GM19035 (cell line): ENCODE results near the gene RAB33B.
"Not testable (repeated sequence)": the region's sequence is repeated elsewhere in the genome, so short reads cannot be mapped to it uniquely, and the experiment has no call there.

Experiments
- ATAC-seq: cut with Tn5 transposase; IDR thresholded peaks from one replicate; pipeline ENCODE4 v1.9.1; 2021; ENCODE audit not compliant: unreplicated experiment

The RAB33B gene

GRCh38 chr4:139454111-139455045, at the start of gene RAB33B:
Gene RAB33B (plus strand): TSS chr4:139454121. CDS start chr4:139454196, 75 bp downstream.
- ATAC-seq, result peak; percentile 10

DNA sequence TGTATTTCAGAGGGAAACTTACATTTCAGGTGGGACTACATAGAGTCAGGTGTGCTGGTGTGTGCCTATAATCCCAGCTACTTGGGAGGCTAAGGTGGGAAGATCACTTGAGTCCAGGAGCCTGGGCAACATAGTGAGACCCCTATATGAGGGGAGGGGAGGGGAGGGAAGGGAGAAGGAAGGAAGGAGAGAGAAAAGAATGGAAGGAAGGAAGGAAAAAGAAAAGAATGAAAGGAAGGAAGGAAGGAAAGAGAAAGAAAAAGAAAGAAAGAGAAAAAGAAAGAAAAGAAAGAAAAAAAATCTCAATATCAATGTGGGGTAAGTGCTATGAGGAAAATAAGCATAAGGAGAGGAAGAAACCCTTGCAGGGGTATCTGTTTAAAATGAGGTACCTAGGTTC, 43.6 kb upstream of the RAB33B start:
- no peak for ATAC-seq

DNA sequence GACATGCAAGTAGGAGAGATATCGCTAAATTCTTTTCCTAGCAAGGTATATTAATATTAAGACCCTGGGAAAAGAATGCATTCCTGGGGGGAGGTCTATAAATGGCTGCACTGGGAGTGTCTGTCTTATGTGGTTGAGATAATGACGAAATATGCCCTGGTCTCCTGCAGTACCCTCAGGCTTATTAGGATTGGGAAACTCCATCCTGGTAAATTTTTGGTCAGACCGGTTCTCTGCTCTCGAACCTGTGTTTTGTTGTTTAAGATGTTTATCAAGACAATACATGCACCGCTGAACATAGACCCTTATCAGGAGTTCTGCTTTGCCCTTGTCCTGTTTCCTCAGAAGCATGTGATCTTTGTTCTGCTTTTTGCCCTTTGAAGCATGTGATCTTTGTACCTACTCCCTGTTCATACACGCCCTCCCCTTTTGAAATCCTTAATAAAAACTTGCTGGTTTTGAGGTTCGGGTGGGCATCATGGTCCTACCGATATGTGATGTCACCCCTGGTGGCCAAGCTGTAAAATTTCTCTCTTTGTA, 39.2 kb upstream of the RAB33B start:
- not testable (repeated sequence) for ATAC-seq

DNA sequence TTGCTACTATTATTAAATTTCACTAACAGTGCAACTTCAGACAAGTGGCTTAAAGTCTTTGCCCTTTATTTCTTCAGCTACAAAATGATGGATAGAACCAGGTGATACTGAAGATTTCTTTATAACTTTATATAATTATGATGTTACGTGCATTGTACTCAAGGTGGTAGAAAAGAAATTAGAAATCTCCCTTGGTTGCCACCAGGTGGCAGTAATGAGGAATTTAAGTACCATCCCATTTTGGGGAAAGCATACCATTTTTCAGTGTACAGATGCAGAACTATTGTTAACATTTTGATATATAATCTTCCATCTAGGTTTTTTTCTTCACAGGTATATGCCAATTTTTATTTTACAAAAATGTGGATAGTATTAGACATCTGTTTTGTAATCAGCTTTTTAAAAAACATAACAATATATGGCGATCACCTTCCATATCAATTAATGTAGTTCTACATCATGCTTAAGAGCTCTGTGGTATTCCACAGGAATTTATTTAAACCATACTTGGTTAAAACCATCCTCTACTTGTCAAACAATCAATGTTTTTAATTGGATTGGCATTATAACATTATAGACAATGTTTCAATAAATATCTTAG, 37.7 kb upstream of the RAB33B start:
- no peak for ATAC-seq

- ATAC-seq, result no peak
Measured at GRCh38 chr4:139419388-139419914, 34.5 kb upstream of the RAB33B start.

DNA sequence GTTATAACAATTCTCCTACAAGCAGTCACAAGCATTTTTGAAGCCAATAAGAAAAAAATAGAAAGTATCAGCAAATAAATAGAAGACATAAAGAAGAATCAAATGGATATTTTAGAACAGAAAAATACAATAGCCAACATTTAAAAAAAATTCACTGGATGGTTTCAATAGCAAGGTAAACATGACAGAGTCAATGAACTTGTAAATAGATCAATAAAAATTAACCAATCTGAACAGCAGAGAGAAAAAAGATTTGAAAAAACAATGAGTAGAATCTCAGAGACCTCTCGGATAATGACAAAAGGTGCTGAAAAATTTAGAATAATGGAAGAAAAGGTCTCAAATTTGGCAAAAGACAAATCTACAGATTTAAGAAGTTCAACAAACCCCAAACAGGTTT, 33.3 kb upstream of the RAB33B start:
- no peak for ATAC-seq

GRCh38 chr4:139436122-139436521, 17.8 kb upstream of the RAB33B start:
- ATAC-seq, result no peak

GRCh38 chr4:139438141-139438540, 15.8 kb upstream of the RAB33B start:
- ATAC-seq, result no peak

- ATAC-seq, result no peak
Measured at GRCh38 chr4:139441029-139441428, 12.9 kb upstream of the RAB33B start.

- no peak for ATAC-seq
Measured at GRCh38 chr4:139443661-139444060, 10.3 kb upstream of the RAB33B start.

DNA sequence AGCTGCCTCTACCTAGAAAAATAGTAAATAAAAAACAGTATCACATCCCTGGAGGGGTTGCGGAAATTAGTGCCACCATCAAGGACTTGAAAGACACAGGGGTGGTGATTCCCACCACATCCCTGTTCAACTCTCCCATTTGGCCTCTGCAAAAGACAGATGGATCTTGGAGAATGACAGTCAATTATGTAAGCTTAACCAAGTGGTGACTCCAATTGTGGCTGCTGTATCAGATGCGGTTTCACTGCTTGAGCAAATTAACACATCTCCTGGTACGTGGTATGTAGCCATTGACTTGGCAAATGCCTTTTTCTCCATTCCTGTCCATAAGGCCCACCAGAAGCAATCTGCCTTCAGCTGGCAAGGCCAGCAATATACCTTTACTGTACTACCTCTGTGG, 9.0 kb upstream of the RAB33B start:
- ATAC-seq, result not testable (repeated sequence)

- not testable (repeated sequence) for ATAC-seq
Measured at GRCh38 chr4:139447078-139447477, 6.8 kb upstream of the RAB33B start.

DNA sequence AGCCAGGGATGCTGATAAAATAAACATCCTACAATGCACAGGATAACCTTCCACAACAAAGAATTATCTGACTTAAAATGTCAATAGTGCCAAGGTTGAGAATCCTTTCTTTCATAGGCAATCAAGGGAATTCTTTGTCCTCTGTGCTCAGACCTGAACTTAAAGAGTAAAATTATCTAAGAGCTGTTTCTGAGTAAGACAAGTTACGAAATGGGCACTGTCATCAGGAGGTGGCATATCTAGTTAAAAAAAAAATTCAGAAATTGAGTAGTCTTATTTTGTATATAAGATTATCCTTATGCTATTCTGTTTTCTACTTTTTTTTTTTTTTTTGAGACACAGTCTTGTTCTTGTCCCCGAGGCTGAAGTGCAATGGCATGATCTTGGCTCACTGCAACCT, 3.3 kb upstream of the RAB33B start:
- no peak for ATAC-seq

DNA sequence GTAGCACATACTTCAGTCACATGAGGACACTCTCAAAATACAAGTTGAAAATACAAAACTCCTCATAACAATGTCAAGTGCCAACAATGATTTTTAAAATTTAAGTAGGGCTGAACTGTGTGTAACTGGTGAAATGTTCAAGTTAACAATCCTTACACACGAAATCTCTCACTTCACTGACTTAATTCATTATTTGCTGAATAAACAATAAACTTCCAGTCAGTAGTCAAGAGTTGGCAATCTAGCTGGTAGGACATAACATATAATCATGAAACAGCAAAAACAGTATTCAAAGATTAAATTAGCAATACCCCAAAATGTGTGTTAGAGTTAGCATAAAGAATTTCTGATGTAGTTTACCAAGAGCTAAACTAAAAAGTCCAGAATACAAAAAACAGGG, 1.9 kb upstream of the RAB33B start:
- ATAC-seq, result no peak

- peak; percentile 46 for ATAC-seq
Measured at GRCh38 chr4:139453041-139453370, 915 bp upstream of the RAB33B start.

GRCh38 chr4:139453371-139454110, 380 bp upstream of the RAB33B start:
- peak; percentile 91 for ATAC-seq

- no peak for ATAC-seq
Measured at GRCh38 chr4:139455126-139455538, 1.2 kb downstream of the RAB33B start.

DNA sequence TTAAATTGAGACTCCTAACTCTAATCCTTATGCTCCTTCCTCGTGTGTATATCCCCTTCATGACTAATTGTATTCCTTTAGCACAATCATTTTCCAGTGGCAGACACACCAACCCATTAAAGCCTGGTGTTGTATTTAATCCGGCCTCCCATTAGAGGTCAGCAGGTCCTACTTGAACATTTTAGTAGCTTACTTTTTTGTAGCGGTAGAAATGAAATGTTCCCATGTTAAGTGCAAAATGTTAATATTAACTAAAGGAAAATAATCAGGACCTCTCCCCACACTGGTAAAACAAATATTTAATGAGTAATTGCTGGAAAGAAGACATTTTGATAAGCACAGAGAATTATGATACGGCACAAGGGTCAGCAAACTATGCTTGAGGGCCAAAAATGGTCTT, 3.4 kb downstream of the RAB33B start:
- ATAC-seq, result no peak

GRCh38 chr4:139458543-139458942, 4.6 kb downstream of the RAB33B start:
- ATAC-seq, result no peak

- no peak for ATAC-seq
Measured at GRCh38 chr4:139458999-139459398, 5.1 kb downstream of the RAB33B start.

- no peak for ATAC-seq
Measured at GRCh38 chr4:139460565-139460964, 6.6 kb downstream of the RAB33B start.
